ENCODE data around the gene OR10AD1.

The OR10AD1 gene

GRCh38 chr12:48199774-48200221 lies 3.3 kb downstream of the OR10AD1 start:
- no peak for TF ChIP-seq CTCF (IDR thresholded peaks at IDR 0.05; ENCODE audit: low read depth, low read length)
- in situ Hi-C loops (cut with HindIII; ENCODE audit: low sequenced_read_pairs) = no loop called here
- H3K4me3 ChIP-seq (ENCODE audit: low read depth, low read length) = no peak overlapping the region
- no peak for DNase-seq (ENCODE audit: low read depth, low spot score)

- H3K4me3 ChIP-seq (ENCODE audit: low read depth, low read length) = peak overlapping the region; percentile 87
- in situ Hi-C loops (cut with HindIII; ENCODE audit: low sequenced_read_pairs) = no loop called here
- no peak for DNase-seq (ENCODE audit: low read depth, low spot score)
- TF ChIP-seq CTCF (IDR thresholded peaks at IDR 0.05; ENCODE audit: low read depth, low read length) = no peak
Measured at GRCh38 chr12:48198985-48199384, 4.1 kb downstream of the OR10AD1 start.

DNA sequence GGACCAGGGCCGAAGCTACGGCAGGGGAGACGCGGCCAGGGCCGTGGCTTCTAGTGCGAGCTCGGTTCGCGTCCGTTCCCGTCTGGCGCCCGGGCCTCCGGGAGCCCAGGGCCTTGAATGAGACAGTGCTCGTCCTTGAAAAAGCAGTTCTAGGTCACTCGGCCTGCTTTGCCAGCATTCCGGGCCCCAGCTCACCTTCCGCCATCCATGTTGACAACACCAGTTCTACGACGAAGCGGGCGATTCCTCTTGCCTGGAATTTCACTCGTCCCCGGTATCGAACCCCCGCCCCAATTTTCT lies 4.5 kb downstream of the OR10AD1 start:
- H3K4me3 ChIP-seq (ENCODE audit: low read depth, low read length) = peak overlapping the region; percentile 87
- TF ChIP-seq CTCF (IDR thresholded peaks at IDR 0.05; ENCODE audit: low read depth, low read length) = no peak
- in situ Hi-C loops (cut with HindIII; ENCODE audit: low sequenced_read_pairs) = no loop called here
- no peak for DNase-seq (ENCODE audit: low read depth, low spot score)

GRCh38 chr12:48197971-48198671 lies 5.0 kb downstream of the OR10AD1 start:
- in situ Hi-C loops (cut with HindIII; ENCODE audit: low sequenced_read_pairs) = no loop called here
- peak overlapping the region; percentile 87 for H3K4me3 ChIP-seq (ENCODE audit: low read depth, low read length)
- TF ChIP-seq CTCF (IDR thresholded peaks at IDR 0.05; ENCODE audit: low read depth, low read length) = peak; percentile 17
- DNase-seq (ENCODE audit: low read depth, low spot score) = peak; percentile 94

DNA sequence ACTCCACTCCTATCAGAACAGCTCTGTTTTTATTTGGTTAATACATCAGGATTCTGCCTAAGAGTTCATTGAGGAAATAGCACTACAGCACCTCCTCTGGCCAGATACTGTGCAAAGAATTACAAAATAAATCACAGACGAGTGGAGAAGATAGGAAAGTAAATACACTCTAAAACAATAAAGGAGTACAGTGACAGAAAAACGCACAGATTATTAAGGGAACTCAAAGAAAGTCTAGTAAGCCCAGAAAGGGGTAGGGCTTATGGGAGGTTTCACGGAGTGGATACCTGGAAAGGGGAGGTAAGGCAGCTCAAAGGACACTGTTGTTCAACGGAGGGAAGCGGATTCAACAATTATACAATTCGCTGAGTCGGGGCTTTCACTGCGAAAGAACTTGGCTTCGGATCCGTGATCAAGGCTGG lies 5.5 kb downstream of the OR10AD1 start:
- TF ChIP-seq CTCF (IDR thresholded peaks at IDR 0.05; ENCODE audit: low read depth, low read length) = peak; percentile 57
- H3K4me3 ChIP-seq (ENCODE audit: low read depth, low read length) = peak overlapping the region; percentile 87
- DNase-seq (ENCODE audit: low read depth, low spot score) = peak; percentile 39
- in situ Hi-C loops (cut with HindIII; ENCODE audit: low sequenced_read_pairs) = no loop called here

- DNase-seq (ENCODE audit: low read depth, low spot score) = no peak
- H3K4me3 ChIP-seq (ENCODE audit: low read depth, low read length) = no peak overlapping the region
- TF ChIP-seq CTCF (IDR thresholded peaks at IDR 0.05; ENCODE audit: low read depth, low read length) = no peak
- in situ Hi-C loops (cut with HindIII; ENCODE audit: low sequenced_read_pairs) = no loop called here
Measured at GRCh38 chr12:48194799-48195201, 8.3 kb downstream of the OR10AD1 start.
